HG02870 (cell line): Measurements from ENCODE around the gene GPR39.

Experiments
- ATAC-seq: cut with Tn5 transposase; IDR thresholded peaks from one replicate; pipeline ENCODE4 v1.9.1; 2021; ENCODE audit warnings: mild to moderate bottlenecking, moderate library complexity; ENCODE audit not compliant: unreplicated experiment

Gene GPR39

DNA sequence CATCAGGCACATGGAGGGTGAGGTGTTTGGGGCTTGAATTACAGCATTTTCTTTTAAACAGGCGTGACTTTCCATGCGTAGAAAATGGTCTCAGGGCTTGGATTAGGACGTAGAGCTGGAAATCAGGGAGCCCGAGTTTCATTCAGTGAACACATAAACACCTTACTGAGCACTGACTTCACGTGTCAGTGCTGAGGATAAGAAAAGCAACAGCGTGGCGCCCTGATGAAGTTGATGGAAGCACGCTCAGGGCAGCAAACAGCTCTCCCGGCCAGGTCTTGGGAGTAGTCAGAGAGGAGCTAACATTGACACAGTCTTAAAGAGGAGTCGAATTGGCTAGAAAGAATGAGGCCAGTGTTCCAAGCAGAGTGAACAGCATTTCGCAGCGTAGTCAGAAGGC is 142.7 kb downstream of the GPR39 start:
- no peak for ATAC-seq

- no peak for ATAC-seq
Measured at GRCh38 chr2:132559921-132560320, 143.3 kb downstream of the GPR39 start.

GRCh38 chr2:132560562-132560961 is 144.0 kb downstream of the GPR39 start:
- no peak for ATAC-seq

- no peak for ATAC-seq
Measured at GRCh38 chr2:132562245-132562644, 145.6 kb downstream of the GPR39 start.

GRCh38 chr2:132564065-132564464 is 147.5 kb downstream of the GPR39 start:
- ATAC-seq, result no peak

- no peak for ATAC-seq
Measured at GRCh38 chr2:132566379-132566778, 149.8 kb downstream of the GPR39 start.

- no peak for ATAC-seq
Measured at GRCh38 chr2:132567682-132568081, 151.1 kb downstream of the GPR39 start.

- no peak for ATAC-seq
Measured at GRCh38 chr2:132568656-132569055, 152.1 kb downstream of the GPR39 start.

DNA sequence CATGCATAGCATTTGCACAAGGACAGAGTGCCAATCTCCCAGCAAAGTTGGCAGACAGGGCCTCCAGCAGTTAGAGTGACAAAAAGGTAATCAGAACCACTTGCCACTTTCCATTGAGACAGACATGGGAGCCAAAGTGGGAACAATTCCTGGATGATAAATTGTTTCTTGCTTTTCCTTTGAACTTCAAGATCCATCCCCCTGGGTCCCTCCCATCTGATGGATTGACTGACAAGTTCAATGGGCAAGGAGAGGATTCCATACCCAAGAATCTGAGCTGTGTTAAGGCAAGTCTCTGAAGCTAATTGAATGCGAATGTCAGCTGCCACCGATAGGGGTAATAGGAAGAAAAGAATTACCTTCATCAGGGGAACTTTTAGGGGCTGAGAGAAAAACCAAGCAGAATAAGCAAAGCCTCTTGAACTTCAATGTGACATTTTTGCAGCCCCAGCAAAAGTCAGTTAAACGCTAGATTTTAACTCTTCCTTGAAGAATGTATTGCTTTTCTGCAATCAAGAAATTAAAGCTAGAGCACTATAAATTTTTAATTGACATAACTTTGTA is 156.9 kb downstream of the GPR39 start:
- no peak for ATAC-seq

- no peak for ATAC-seq
Measured at GRCh38 chr2:132577686-132578085, 161.1 kb downstream of the GPR39 start.

DNA sequence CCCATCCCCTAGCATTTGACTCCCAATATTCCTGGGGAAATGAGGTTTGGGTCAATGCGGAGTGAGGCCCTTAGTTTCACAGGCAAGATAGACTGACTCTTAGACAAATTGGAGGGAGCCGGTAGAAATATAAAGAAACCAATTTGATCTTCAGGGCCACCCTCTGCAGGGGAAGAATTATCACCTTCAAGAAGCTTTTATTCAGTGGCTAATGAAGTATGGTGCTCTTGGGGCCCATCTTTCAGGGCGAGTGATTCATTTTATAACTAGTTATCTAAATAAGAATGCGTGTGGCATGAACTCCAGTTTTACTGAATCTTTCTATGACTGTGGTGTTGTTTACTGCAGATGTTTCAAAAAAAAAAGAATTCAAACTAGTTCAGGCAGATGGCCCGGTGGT is 165.0 kb downstream of the GPR39 start:
- ATAC-seq, result no peak

- no peak for ATAC-seq
Measured at GRCh38 chr2:132581991-132582738, 165.6 kb downstream of the GPR39 start.

GRCh38 chr2:132583666-132584360 is 167.2 kb downstream of the GPR39 start:
- ATAC-seq, result no peak

GRCh38 chr2:132584976-132585817 is 168.6 kb downstream of the GPR39 start:
- ATAC-seq, result no peak

DNA sequence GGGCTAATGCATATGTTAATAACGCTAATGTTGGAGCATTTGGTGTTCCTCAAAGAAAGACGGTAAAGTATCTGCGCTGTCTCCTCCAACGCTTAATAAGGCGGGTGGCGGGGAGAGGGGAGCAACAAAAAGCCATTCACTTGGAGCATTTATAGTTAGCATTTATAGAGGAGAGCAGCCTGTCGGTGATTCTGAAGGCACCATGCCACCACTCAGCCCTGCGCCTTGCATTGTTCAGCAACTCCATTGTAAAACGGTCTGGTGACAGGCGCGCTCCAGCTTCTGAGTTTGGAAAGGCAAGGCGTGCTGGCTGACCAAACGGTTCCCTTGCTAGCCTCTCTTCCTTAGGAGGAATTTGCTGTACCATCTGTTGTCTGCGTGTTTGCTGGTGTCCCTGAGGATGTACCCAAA is 169.5 kb downstream of the GPR39 start:
- no peak for ATAC-seq

GRCh38 chr2:132586835-132587234 is 170.2 kb downstream of the GPR39 start:
- ATAC-seq, result no peak

GRCh38 chr2:132588576-132588975 is 172.0 kb downstream of the GPR39 start:
- no peak for ATAC-seq

DNA sequence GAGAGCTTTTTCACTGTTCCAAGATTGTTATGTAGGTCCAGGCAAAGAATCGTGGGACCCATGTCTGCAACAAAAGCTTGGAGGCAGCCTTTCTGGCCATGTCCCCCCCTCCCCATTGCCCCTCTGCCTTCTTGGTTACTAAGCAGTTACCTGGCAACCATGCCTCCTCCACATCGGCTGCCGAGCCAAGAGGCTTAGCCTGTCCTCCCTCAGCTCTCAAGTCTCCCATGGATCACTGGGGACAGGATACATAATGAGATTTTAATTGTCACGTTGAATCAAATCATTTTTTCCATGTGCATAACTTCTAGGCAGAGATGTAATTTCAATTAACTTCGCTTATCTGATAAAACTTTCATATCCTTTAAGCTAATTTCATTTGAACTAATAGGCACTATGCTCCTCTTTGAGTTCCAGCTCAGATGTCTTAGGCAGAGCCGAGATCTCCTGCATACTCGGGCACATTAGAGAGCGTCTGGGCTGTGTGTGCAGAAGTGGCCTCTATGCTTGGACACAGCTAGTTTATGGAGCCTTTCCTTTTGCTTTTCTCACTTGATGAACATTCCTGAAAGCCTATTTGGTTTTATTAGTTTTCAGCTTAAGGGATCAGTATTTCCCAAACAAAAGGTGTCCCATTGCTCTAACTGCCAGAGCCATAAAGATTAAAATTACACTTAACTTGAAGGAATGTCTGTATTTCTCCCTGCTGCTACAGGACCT is 172.7 kb downstream of the GPR39 start:
- no peak for ATAC-seq

DNA sequence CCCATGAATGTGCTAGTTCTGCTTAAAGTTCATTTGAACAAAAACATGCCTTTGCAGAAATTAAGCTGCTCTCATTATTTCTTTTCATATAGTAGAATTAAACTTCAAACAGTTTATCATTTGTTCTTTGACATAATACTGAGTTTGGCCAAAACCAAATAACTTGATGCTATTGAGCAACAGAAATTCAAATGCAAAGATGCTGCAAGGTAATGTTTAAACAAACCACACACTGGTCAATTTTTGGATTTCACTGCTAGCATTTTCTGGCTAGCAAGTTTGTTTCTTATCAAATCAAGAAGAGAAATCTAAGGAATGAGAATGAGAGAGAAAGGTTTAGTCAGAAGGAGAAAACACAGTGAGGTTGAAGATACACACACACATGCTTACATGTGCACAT is 173.4 kb downstream of the GPR39 start:
- no peak for ATAC-seq

DNA sequence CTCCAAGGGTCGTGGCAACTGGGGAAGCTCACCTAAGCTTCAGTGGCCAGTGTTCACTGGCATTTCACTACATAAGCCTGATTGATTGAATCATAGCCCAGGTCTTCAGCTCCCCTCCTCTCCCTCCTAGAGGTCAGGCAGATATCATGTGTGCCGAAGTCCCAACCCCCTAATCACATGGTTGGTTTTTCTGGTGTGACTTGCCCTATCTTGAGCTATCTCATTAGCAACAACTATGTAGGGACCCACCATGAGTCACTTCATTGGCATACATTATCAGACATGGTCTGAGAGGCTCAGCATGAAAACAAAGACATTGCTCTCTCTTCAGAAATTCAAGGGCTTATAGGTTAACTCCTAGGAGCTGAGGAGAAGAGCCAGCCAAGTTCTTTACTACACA is 176.6 kb downstream of the GPR39 start:
- no peak for ATAC-seq

DNA sequence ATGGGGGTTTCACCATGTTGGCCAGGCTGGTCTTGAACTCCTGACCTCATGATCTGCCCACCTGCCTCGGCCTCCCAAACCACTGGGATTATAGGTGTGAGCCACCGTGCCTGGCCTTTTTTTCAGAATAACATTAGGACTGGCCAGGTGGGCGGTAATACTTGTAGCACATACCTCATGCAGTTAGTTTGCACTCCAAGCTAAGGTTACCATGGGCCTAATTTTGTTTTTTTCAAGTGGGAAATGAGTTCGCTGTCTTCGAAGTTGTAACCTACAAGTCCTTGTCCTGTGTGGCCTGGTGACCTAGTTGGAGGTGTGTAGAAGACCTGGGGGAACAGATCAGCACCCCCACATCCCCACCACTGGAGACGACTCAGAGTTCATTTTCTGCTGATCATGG is 178.6 kb downstream of the GPR39 start:
- no peak for ATAC-seq
